Effector memory CD8-positive, alpha-beta T cell (primary cell): ENCODE measurements around the gene MTR.
A peak's percentile ranks its signal among the peaks of the same experiment; 100 is the strongest.

Experiments used
- ATAC-seq: fragments of 150-1000 bp; cut with Tn5 transposase; replicated peaks from 2 replicates; pipeline ENCODE4 v1.10.0; 2021; ENCODE audit warnings: mild to moderate bottlenecking, moderate library complexity
- DNase-seq, 3 experiments: peaks; one replicate each; pipeline ENCODE4 v3.0.0; 2021
- H3K27ac Mint-ChIP-seq, 2 donors: one replicate each; pipeline ENCODE4 v1.8.0; 2022; ENCODE audit warnings: mild to moderate bottlenecking in 2 of 2, mixed read lengths in 2 of 2, moderate library complexity in 2 of 2
- H3K27me3 Mint-ChIP-seq, 2 donors: one replicate each; pipeline ENCODE4 v1.8.0; 2022; ENCODE audit warnings: mixed read lengths in 2 of 2
- H3K36me3 Mint-ChIP-seq: one replicate; pipeline ENCODE4 v1.8.0; 2022; ENCODE audit warnings: mild to moderate bottlenecking, moderate library complexity, mixed read lengths; ENCODE audit not compliant: insufficient read depth
- H3K4me1 Mint-ChIP-seq, 2 donors: one replicate each; pipeline ENCODE4 v1.8.0; 2022; ENCODE audit warnings: low read depth in 2 of 2, mixed read lengths in 2 of 2
- H3K4me3 Mint-ChIP-seq, 2 donors: one replicate each; pipeline ENCODE4 v1.8.0; 2022; ENCODE audit warnings: mild to moderate bottlenecking in 2 of 2, mixed read lengths in 2 of 2, moderate library complexity in 2 of 2
- H3K9me3 Mint-ChIP-seq, 2 donors: one replicate each; pipeline ENCODE4 v1.8.0; 2022; ENCODE audit warnings: mixed read lengths in 2 of 2

The MTR gene

GRCh38 chr1:236760986-236761385, 34.1 kb upstream of the MTR start:
- Mint-ChIP-seq H3K36me3 (no peaks in the 10 kb centered on the region), H3K27ac (no peak overlapping the region), H3K27me3 (peaks cover 13 to 31% of the 10 kb centered on the region in 2 donors), H3K4me1 (peaks cover 0 to 2% of the 10 kb centered on the region in 2 donors), H3K4me3 (no peak overlapping the region), H3K9me3 (no peaks in the 10 kb centered on the region)
- no peak for ATAC-seq
- DNase-seq, result no peak

GRCh38 chr1:236761397-236762132, 33.5 kb upstream of the MTR start:
- Mint-ChIP-seq H3K27ac (no peak overlapping the region), H3K36me3 (no peaks in the 10 kb centered on the region), H3K4me3 (no peak overlapping the region), H3K9me3 (no peaks in the 10 kb centered on the region), H3K4me1 (peaks cover 0 to 2% of the 10 kb centered on the region in 2 donors), H3K27me3 (peaks cover 15 to 37% of the 10 kb centered on the region in 2 donors)
- ATAC-seq (no peak), DNase-seq (no peak)

GRCh38 chr1:236762410-236762809, 32.7 kb upstream of the MTR start:
- H3K4me1 Mint-ChIP-seq, result peaks cover 0 to 2% of the 10 kb centered on the region in 2 donors
- ATAC-seq, result no peak
- H3K27me3 Mint-ChIP-seq, result peaks cover 15 to 43% of the 10 kb centered on the region in 2 donors

GRCh38 chr1:236765831-236766230, 29.3 kb upstream of the MTR start:
- Mint-ChIP-seq H3K36me3 (no peaks in the 10 kb centered on the region), H3K4me3 (no peak overlapping the region), H3K27me3 (peaks cover 34 to 66% of the 10 kb centered on the region in 2 donors), H3K9me3 (no peaks in the 10 kb centered on the region), H3K4me1 (no peaks in the 10 kb centered on the region), H3K27ac (no peak overlapping the region)
- DNase-seq (no peak), ATAC-seq (no peak)

More at GRCh38 chr1:236762410-236762809, 32.7 kb upstream of the MTR start:
- Mint-ChIP-seq H3K36me3 (no peaks in the 10 kb centered on the region), H3K9me3 (no peaks in the 10 kb centered on the region), H3K4me3 (no peak overlapping the region), H3K27ac (no peak overlapping the region)
- DNase-seq, result no peak

GRCh38 chr1:236766506-236766905, 28.6 kb upstream of the MTR start:
- Mint-ChIP-seq H3K27ac (no peak overlapping the region), H3K4me3 (no peak overlapping the region), H3K36me3 (no peaks in the 10 kb centered on the region), H3K9me3 (no peaks in the 10 kb centered on the region), H3K27me3 (peaks cover 39 to 72% of the 10 kb centered on the region in 2 donors), H3K4me1 (no peaks in the 10 kb centered on the region)
- DNase-seq (no peak), ATAC-seq (no peak)

- DNase-seq (no peak), ATAC-seq (no peak)
- H3K36me3 Mint-ChIP-seq, result no peaks in the 10 kb centered on the region
- H3K27ac Mint-ChIP-seq, result no peak overlapping the region
- H3K4me3 Mint-ChIP-seq, result no peak overlapping the region
- peaks cover 42 to 76% of the 10 kb centered on the region in 2 donors for H3K27me3 Mint-ChIP-seq
- H3K4me1 Mint-ChIP-seq, result no peaks in the 10 kb centered on the region
- H3K9me3 Mint-ChIP-seq, result no peaks in the 10 kb centered on the region
Observed at GRCh38 chr1:236767276-236767675, 27.8 kb upstream of the MTR start.

- Mint-ChIP-seq H3K4me1 (no peaks in the 10 kb centered on the region), H3K9me3 (no peaks in the 10 kb centered on the region), H3K4me3 (no peak overlapping the region), H3K27me3 (peaks cover 50 to 71% of the 10 kb centered on the region in 2 donors), H3K36me3 (no peaks in the 10 kb centered on the region), H3K27ac (no peak overlapping the region)
- ATAC-seq (no peak), DNase-seq (no peak)
Observed at GRCh38 chr1:236768601-236769000, 26.5 kb upstream of the MTR start.

GRCh38 chr1:236773919-236774318, 21.2 kb upstream of the MTR start:
- no peaks in the 10 kb centered on the region for H3K36me3 Mint-ChIP-seq
- DNase-seq, result no peak
- H3K4me1 Mint-ChIP-seq, result no peaks in the 10 kb centered on the region
- ATAC-seq, result no peak
- no peak overlapping the region for H3K27ac Mint-ChIP-seq
- peaks cover 1 to 5% of the 10 kb centered on the region in 2 donors for H3K9me3 Mint-ChIP-seq
- no peak overlapping the region for H3K4me3 Mint-ChIP-seq
- peaks cover 65 to 78% of the 10 kb centered on the region in 2 donors for H3K27me3 Mint-ChIP-seq

GRCh38 chr1:236774926-236775325, 20.2 kb upstream of the MTR start:
- Mint-ChIP-seq H3K27me3 (peaks cover 64 to 77% of the 10 kb centered on the region in 2 donors), H3K4me3 (no peak overlapping the region), H3K36me3 (no peaks in the 10 kb centered on the region), H3K4me1 (no peaks in the 10 kb centered on the region), H3K9me3 (peaks cover 7 to 11% of the 10 kb centered on the region in 2 donors), H3K27ac (no peak overlapping the region)
- ATAC-seq (no peak), DNase-seq (no peak)

- Mint-ChIP-seq H3K4me1 (no peaks in the 10 kb centered on the region), H3K27me3 (peaks cover 48 to 50% of the 10 kb centered on the region in 2 donors), H3K36me3 (no peaks in the 10 kb centered on the region), H3K4me3 (no peak overlapping the region), H3K9me3 (peaks cover 7 to 11% of the 10 kb centered on the region in 2 donors), H3K27ac (no peak overlapping the region)
- no peak for ATAC-seq
- no peak for DNase-seq
Observed at GRCh38 chr1:236779312-236779711, 15.8 kb upstream of the MTR start.

- no peak for DNase-seq
- ATAC-seq, result no peak
- H3K9me3 Mint-ChIP-seq, result no peaks in the 10 kb centered on the region
- no peaks in the 10 kb centered on the region for H3K4me1 Mint-ChIP-seq
- no peak overlapping the region for H3K4me3 Mint-ChIP-seq
- peaks cover 16 to 18% of the 10 kb centered on the region in 2 donors for H3K27me3 Mint-ChIP-seq
- H3K36me3 Mint-ChIP-seq, result no peaks in the 10 kb centered on the region
- no peak overlapping the region for H3K27ac Mint-ChIP-seq
Observed at GRCh38 chr1:236785477-236785876, 9.6 kb upstream of the MTR start.

- Mint-ChIP-seq H3K36me3 (no peaks in the 10 kb centered on the region), H3K9me3 (no peaks in the 10 kb centered on the region), H3K4me3 (no peak overlapping the region), H3K27me3 (peaks cover 12 to 18% of the 10 kb centered on the region in 2 donors), H3K27ac (no peak overlapping the region), H3K4me1 (no peaks in the 10 kb centered on the region)
- DNase-seq (no peak), ATAC-seq (no peak)
Observed at GRCh38 chr1:236786453-236786852, 8.6 kb upstream of the MTR start.

GRCh38 chr1:236794585-236795034, 482 bp upstream of the MTR start:
- H3K4me3 Mint-ChIP-seq, result peak overlapping the region; percentile 93 to 99
- peaks cover 0 to 1% of the 10 kb centered on the region in 2 donors for H3K27me3 Mint-ChIP-seq
- peaks cover 22 to 28% of the 10 kb centered on the region in 2 donors for H3K4me1 Mint-ChIP-seq
- H3K36me3 Mint-ChIP-seq, result peaks cover 18% of the 10 kb centered on the region
- no peak for DNase-seq
- ATAC-seq, result peak; percentile 16
- peak overlapping the region; percentile 99 for H3K27ac Mint-ChIP-seq
- H3K9me3 Mint-ChIP-seq, result no peaks in the 10 kb centered on the region
